PC-3 (cell line): Measurements from ENCODE around the gene GBP7.

Experiments
- CTCF ChIP-seq: fragments of 300-600 bp; sonication (generic); conservative IDR thresholded peaks from 2 replicates; pipeline ENCODE4 v1.5.1; 2017; ENCODE audit warnings: antibody characterized with exemption, low read depth, mild to moderate bottlenecking, low read length
- EZH2phosphoT487 ChIP-seq: fragments of 300-600 bp; sonication (generic); IDR thresholded peaks from 2 replicates; pipeline ENCODE4 v1.6.1; 2018; ENCODE audit warnings: mild to moderate bottlenecking, antibody characterized with exemption, low read length, borderline replicate concordance

GRCh38 chr1:89121641-89122040 lies 54.2 kb downstream of the GBP7 start:
- TF ChIP-seq CTCF (no peak), EZH2phosphoT487 (no peak)
